NOMO-1 treated with dmso at 0.1 percent for 144 hours (cell line): Measurements from ENCODE around the gene RTP3.
"Not testable (repeated sequence)": the region's sequence is repeated elsewhere in the genome, so short reads cannot be mapped to it uniquely, and the experiment has no call there.

Source experiments
- DNase-seq: peaks from one replicate; lab custom pipeline; 2025; ENCODE audit not compliant: unreplicated experiment; lab: John Stamatoyannopoulos, UW

Gene RTP3

GRCh38 chr3:46544771-46545503 lies 47.2 kb downstream of the RTP3 start:
- DNase-seq, result no peak

GRCh38 chr3:46545818-46546630 lies 48.2 kb downstream of the RTP3 start:
- DNase-seq, result no peak

GRCh38 chr3:46546896-46547440 lies 49.2 kb downstream of the RTP3 start:
- no peak for DNase-seq

GRCh38 chr3:46548611-46549010 lies 50.8 kb downstream of the RTP3 start:
- DNase-seq, result not testable (repeated sequence)

GRCh38 chr3:46549408-46549904 lies 51.7 kb downstream of the RTP3 start:
- no peak for DNase-seq

- no peak for DNase-seq
These were observed 52.2 kb downstream of the RTP3 start for GRCh38 chr3:46549989-46550388.
